HG02610 (cell line): ENCODE data around the gene RASAL2.

Source experiments
- ATAC-seq: cut with Tn5 transposase; IDR thresholded peaks from one replicate; pipeline ENCODE4 v1.9.1; 2021; ENCODE audit warnings: mild to moderate bottlenecking, moderate library complexity; ENCODE audit not compliant: unreplicated experiment

The RASAL2 gene

DNA sequence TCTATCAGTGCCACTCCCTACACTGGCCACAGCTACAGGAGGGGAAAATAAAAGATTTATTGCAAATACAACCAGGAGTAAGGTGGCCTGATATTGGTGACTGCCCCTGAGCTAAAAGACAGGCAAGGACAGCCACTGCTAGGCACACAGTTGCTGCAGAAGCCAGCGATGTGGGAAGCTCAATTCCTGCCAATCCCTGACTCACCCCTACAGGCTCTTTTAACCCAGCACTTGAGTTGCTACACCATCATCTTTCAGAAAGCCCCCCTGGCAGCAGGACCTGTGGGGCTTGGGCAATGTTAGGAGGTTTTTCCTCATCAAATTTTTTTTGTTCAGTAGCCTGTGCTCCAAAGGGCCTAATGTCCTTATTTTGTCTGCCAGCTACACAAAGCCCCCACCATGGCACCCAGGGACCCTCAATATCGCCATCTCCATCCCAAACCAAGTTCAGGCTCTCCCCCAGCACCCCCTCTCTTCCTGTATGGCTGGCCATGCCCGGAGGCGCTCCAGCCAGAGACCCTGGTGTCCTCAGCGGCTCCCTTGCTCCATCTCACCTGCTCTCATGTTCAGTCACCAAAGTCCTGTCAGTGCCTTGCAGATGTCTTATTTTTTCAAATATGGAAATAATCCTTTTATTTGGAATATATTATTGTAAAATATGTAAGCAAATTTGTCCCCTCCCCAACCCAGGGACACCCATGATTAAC is 389.5 kb downstream of the RASAL2 start:
- ATAC-seq, result no peak

- no peak for ATAC-seq
Measured at GRCh38 chr1:178484698-178485225, 390.9 kb downstream of the RASAL2 start.

DNA sequence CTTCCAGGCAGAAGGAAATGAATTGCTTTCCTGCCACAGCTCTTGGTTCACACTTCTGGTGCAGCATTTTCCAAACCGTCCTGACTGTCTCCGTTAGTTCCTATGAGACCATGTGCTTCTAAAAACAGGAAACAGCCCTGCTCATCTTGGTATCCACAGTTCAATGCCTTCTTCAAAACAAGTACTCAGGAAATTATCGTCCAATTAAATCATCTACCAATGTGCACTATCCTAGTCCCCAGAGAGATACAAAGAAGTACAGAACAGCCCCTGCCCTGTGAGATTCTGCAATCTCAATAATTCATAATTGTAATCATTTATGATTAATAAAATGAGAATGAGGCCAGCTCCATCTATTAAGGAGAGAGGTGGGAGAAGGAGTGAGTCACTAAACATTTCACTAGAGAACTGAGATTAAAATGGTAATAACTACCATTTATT is 391.7 kb downstream of the RASAL2 start:
- no peak for ATAC-seq

DNA sequence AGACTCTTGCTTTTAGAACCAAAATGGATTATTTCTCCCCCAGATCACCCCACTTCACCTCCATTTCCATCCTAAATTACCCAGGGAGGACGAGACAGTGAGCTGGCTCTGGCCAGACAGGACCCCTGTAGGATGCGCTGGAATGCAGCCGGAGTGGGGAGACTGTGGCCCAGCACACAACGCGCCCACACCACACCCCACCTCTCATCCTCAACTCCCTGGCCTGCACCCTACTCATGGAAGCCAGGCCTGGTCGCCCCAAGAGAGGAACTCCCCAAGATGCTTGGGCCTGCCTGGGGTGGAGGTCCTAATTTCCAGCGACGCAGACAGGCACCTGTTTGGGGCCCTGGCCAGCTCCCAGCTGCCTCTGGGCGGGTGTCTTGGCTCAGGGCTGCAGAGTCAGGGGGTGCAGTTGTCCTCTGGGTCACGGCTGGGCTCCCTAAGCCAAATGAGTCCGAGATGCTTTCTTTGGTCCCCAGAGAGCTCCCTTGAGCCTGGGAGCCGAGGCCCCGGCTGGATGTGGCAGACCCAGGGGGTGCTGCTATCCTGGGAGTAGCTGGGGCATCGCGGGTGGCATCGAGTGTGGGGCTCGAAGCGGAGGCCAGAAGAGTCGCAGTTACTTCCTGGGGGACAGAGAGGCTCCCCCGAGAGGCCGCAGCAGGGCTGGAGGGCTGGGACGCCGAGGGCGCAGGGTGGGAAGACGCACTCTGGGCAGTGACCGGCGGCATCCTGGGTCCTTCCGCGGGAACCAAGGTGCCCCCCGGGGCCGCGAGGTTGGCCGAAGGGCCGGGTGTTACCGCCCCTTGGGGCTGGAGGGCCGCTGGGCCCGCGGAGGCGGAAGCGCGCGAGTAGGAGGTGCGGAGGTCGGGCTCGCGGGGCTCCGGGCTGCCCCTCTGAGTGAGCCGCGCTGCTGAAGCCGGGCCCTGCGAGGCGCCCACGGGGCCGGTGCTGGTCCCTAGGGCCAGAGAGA is 392.5 kb downstream of the RASAL2 start:
- no peak for ATAC-seq

DNA sequence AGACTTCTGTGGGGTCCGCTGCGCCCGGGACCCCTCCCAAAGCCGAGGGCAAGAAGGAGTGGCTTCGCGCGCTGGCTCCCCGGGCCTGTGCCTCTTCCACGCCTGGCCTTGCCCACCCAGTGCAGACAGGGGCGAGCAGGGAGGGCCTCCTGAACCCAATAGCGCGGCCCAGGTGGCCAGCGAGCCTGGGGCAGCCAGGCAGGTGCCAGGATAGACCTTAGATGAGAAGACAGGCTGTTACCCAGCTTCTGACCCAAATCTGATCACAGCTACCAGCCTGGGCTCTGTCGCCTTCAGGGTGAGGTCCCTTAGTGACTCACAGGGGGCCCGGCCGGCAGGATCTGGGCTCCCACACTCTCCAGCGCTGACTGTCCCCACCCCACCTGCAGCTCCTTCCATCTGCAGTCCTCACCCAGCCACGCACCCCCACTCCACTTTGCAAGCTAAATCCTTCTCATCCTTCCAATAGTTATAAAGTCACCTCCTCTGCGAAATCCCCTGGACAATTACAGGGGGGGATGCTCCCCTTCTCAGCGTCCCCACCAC is 393.2 kb downstream of the RASAL2 start:
- ATAC-seq, result no peak

DNA sequence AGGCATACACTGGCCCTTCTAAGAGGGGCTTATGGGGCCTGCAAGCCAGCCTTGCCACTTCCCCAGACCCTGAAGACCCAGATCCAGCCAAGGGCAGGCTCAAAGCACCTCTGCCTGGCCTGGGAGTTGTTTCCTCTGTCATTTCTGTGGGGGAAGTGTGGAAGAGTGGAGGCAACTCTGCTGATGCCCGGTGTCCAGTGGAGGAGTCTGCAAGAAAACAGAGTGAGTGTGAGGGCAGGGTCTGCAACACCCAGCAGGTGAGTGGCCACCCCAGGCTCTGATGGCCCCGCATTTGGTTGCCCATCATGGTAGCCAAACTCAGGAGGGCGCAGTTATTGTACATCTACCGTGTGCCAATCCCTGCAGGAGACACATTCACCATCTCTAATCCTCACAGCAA is 394.5 kb downstream of the RASAL2 start:
- no peak for ATAC-seq

DNA sequence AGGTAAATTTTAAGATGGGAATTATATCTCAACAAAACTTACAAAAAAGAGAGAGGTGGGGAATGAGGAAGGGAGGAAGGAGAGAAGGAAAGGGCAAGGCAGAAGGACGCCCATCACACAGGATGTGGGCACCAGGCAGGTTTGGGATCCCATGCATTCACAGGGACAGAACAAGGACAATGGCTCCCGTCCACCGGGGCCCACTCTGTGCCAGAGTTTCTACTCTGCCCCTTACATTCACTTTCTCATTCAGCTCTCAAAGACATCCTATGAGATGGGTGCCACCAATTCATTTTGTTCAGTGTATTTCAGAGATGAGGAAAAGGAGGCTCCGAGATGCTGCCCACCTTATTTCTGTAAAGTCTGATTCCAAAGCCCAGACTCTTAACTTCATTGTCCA is 395.5 kb downstream of the RASAL2 start:
- no peak for ATAC-seq

DNA sequence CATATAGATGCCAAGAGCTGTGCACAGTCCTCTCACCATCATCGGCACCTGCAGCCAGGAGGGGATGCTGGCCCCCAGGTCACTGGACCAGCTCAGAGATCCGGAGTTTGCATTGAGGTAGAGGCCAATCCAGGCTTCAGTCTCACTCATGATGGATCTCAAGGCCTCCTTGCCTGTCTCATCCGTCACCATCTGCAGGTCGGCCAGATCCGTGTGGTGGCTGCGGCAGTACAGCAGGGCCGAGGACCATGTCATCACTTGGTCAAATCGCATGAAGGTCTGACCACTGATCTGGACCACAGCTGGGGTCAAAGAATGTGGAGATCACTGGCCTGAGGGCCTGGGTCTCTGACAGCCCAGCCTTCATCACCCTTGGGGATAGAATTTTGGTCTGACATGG is 396.2 kb downstream of the RASAL2 start:
- ATAC-seq, result no peak

GRCh38 chr1:178490967-178491366 is 397.1 kb downstream of the RASAL2 start:
- ATAC-seq, result no peak

GRCh38 chr1:178491721-178492120 is 397.8 kb downstream of the RASAL2 start:
- no peak for ATAC-seq

DNA sequence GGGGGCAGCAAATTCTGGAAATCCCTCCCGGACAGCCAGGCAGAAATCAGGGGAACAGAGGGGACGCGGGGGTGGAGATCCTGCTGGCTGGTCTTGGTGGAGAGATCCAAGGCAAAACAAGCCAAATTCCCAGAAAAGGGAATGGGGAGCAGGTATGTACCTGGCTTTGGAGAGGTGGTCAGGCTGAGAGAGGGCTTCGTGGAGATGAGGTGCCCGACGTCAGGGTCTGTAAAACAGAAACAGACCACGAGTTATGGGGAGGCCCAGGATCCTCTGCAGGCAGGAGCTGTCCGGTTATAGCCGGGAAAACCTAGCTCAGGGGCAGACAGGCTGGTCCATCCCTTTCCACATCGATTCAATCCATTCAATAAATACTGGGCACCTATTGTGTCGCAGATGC is 398.4 kb downstream of the RASAL2 start:
- ATAC-seq, result no peak

GRCh38 chr1:178493301-178493741 is 399.4 kb downstream of the RASAL2 start:
- ATAC-seq, result no peak

GRCh38 chr1:178494569-178494971 is 400.7 kb downstream of the RASAL2 start:
- no peak for ATAC-seq

DNA sequence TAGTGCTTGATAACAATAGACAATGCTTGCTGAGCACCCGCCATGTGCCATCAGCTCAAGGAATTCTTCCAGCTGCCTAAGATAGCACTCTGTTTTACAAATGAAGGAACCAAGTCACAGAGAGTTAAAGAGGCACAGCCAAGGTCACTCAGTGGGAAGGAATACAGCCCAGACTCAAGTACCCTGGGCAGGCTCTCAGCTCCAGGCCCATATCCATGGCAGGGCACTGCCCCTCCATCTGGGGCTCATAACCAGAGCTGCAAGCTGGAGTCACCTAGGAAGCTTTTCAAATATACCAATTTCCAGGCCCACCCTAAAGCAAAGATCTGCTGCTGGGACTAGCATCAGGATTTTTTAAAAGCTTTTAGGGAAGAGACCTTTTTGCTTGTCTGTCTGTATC is 401.3 kb downstream of the RASAL2 start:
- no peak for ATAC-seq

DNA sequence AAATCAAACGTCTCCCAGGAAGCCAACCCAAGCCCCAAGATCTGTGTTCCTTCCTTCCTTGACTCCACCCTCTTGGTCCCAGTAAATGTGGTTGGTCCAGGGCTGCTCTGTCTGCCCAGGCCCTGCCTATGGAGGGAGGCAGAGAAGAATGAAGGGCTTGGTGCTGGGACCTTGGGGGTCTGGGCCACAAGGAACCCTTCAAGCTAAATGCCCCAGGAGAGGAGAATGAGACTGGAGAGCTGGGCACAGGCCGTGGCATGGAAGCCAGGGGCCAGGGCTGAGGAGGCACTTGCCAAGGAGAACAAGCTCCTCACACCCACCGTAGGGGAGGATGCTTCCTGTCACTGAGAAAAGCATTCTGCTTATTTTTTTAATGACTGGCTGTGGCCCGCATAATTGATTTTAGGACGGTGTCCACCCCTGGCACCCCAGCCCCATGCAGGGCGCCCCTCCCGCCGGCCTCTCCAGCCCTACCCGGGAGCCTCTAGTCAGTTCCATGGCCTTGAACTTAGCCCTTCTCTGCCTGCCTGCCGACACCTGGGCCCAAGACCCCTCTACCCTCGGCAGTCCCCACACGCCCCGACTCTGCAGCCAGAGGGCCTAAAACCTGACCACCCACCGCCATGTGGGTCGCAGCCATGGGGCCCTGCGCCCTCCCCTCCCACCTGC is 402.0 kb downstream of the RASAL2 start:
- no peak for ATAC-seq

DNA sequence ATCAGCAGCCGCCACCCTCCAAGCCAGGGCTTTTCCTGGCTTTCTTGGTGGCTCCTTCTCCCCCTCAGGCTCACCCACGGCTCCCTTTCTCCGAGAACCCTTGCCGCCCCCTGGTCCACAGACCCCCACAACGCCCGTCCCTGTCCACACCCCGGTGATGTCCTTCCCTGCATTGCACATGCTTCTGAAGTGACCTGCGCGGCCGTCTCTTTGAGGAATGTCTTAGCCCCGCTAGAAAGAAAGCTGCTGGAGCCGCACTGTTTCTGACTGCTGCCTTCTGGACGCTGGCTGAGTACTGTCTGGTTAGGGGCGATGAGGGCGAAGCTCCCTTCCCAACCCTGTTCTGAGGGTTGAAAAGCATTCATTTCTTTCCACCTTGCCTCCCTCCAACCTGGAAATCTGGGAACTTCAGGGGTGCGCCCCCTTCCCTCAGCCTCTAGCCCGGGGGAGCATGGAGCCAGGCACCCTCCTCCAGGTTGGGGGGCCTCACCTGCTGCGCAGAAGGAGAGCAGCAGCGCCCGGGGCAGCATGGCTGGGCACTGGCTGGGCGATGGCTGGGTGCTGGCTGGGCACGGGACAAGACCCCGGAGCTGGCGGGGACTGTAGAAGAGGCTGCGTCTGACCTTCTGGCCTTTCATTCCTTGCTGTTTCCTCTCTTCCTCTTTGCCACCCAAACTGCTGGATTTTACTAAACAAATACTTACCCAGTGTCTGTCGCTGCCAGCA is 402.7 kb downstream of the RASAL2 start, which contains the start of gene CLEC20A:
TSS of gene CLEC20A (minus strand) at position 555 of the 726 bp plus-strand sequence. CDS start at position 530, 25 bp downstream.
- ATAC-seq, result no peak

- no peak for ATAC-seq
Measured at GRCh38 chr1:178497903-178498478, 404.1 kb downstream of the RASAL2 start.

- no peak for ATAC-seq
Measured at GRCh38 chr1:178498896-178499675, 405.2 kb downstream of the RASAL2 start.
